DMS53 treated with DMSO at 0.1 percent for 48 hours (cell line): ENCODE measurements around the gene OGFRL1.

Source experiments
- DNase-seq: peaks from one replicate; lab custom pipeline; 2025; ENCODE audit not compliant: unreplicated experiment; lab: John Stamatoyannopoulos, UW

OGFRL1 gene

DNA sequence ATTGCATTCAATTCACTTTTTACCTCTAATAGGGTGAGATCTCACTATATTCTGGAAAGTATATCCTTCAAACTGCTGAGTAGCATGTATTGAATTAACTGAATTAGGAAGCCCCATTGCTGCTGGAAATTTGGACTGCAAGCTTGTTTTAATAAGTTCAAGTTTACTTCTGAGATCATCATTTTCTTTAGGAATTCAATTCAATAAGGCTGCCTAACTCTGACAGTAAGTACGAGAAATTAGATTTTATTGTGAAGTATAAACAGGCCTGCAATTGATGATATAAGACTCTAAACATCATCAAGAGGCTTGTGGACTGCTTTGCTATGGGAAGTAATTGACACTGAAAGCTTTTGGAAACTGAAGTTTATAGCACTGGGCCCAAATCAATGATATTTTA, 44.4 kb downstream of the OGFRL1 start:
- DNase-seq, result no peak

DNA sequence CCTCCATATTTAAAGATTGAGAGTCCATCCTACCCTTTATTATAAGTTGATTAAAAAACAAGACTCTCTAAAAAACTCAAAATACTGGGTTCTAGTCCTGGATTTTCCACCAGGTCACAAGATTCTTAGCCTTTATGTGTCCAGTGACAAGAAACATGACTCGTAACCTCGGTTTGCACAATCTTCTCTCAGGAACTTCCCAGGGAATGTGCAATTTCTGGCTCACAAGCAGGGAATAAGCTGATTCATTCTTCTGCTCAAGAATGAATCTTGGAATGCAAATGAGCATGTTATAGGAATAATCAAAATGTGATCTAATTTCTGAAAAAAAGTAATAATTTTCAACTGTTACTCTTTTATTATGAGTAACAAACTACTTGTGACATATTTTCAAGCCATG, 45.1 kb downstream of the OGFRL1 start:
- DNase-seq, result no peak

- no peak for DNase-seq
Observed at GRCh38 chr6:71334768-71335167, 46.2 kb downstream of the OGFRL1 start.

DNA sequence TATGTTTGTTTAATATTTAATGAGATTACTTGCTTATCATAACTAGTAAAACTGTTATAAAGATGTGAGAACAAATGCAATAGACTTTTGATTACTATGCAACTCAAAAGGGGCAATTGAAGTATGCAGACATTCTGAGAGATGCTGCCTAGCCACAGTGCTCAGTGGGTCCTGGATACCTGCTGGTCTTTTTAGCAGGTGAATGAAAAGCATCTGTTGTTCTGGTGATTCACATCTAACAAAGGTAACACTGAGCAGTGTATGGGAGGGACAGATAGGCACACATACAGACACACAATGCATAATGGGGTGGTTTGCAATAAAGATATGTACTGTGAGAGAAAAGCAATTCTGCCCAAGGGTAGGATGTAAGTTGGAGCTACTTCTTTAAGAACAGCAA, 46.9 kb downstream of the OGFRL1 start:
- DNase-seq, result no peak

DNA sequence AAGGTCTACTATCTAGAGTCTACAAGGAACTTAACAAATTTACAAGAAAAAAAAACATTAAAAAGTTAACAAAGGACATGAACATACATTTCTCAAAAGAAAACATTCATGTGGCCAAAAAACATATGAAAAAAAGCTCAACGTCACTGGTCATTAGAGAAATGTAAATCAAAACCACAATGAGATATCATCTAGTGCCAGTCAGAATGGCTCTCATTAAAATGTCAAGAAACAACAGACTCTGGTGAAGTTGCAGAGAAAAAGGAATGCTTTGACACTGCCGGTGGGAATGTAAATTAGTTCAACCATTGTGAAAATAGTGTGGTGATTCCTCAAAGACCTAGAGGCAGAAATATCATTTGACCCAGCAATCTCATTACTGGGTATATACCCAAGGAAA, 48.3 kb downstream of the OGFRL1 start:
- DNase-seq, result no peak

GRCh38 chr6:71338540-71339316, 50.1 kb downstream of the OGFRL1 start:
- DNase-seq, result no peak

- DNase-seq, result no peak
Observed at GRCh38 chr6:71342772-71343171, 54.2 kb downstream of the OGFRL1 start.

GRCh38 chr6:71345476-71346333, 57.1 kb downstream of the OGFRL1 start:
- DNase-seq, result no peak

GRCh38 chr6:71346334-71346694, 57.7 kb downstream of the OGFRL1 start:
- DNase-seq, result no peak

DNA sequence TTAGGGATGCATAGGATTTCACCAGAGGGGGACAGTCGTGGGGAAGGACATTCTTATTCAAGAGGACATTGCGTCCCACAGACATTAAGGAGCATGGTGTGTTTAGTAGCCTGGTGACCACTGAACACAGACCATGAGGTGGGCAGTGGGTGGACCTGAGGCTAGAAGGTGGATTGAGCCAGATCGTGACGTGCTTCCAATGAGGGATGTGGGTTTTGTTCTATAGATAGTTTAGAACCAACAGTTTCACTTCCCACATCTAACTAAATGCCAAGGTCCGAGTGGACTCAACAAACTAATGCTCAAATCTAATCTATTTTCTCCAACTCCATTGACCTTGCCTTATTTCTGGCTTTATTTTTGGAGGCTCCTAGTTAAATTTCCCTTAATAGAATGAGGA, 58.5 kb downstream of the OGFRL1 start:
- DNase-seq, result no peak

DNA sequence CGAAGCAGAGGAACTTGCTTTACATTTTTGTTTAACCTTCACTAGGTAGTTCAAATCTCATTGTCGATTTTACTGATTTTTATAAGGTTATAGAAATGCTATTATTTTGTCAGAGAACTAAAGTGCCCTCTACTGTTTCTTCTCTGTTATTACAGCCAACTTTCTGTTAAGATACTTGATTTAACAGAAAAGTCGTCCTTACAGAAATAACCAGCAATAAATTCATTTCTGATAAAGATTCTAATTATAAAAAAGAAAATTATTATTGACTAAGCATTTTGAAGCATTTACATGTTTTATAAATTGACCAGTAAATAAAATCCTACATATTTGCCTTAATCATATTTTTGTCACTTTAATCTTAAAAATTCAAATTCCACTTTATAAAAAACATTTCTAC, 60.8 kb downstream of the OGFRL1 start:
- peak; percentile 58 for DNase-seq

GRCh38 chr6:71349976-71350615, 61.5 kb downstream of the OGFRL1 start:
- DNase-seq, result no peak

GRCh38 chr6:71351190-71351589, 62.6 kb downstream of the OGFRL1 start:
- DNase-seq, result no peak
